Omental fat pad (tissue), 4 donors: Measurements from ENCODE around the gene ATP8B1. TPM values are rescaled to one million over a fixed set of nuclear protein-coding genes. Genes with fewer than 3 reads are reported as not detected.
"Not testable (repeated sequence)": the region's sequence is repeated elsewhere in the genome, so short reads cannot be mapped to it uniquely, and the experiment has no call there.

Source experiments
- ATAC-seq: fragments of 150-250 bp; one replicate; pipeline ENCODE4 v1.9.1; 2016; ENCODE audit warnings: mild to moderate bottlenecking, moderate library complexity; ENCODE audit not compliant: low FRiP score
- DNase-seq: peaks from one replicate; pipeline ENCODE4 v3.0.0-alpha.2; 2019; ENCODE audit warnings: low spot score
- total RNA-seq, 4 donors: library from RNA; depleted of rRNA; stranded (reverse); fragments of >200 nt; gene quantifications; one replicate each; pipeline ENCODE4 v1.1.0, GENCODE V29; 2016
- TF ChIP-seq, protein P1 (sequence below), 3 donors: fragments of 450-650 bp; IDR thresholded peaks; one replicate each; pipeline ENCODE4 v1.5.1; 2016 to 2017; ENCODE audit warnings: antibody characterized with exemption in 3 of 3, mild to moderate bottlenecking in 3 of 3, moderate library complexity in 2 of 3

ATP8B1 gene
- total RNA-seq, 4 donors from 2014 or later, result 6.3 to 21.8 (median 7.9) TPM

DNA sequence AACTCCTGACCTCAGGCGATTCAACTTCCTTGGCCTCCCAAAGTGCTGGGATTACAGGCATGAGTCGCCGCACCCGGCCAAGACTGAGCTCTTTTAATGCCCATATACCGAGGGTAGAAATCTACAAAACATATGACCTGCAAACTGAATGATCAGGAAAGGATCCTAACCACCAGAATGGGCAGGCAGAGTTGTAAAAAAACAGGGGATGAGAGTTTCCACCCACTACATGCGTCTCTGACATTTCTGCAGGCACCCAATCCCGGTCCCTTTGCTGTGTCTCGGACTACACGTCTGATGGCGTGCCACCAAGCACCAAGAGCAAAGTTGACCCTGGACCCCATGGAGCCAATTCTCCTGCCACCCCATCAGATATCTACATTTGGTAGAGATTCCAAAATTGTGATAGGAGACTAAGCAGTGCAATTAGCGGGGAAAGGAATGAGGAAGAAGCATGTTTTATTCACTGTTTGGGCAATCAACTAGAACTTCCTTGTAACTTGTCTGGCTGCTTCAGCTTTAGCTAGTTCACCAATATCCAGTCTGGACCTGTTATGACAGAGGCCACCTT lies 74.1 kb downstream of the ATP8B1 start:
- DNase-seq (no peak), ATAC-seq (no peak)
- TF ChIP-seq, protein P1, sequence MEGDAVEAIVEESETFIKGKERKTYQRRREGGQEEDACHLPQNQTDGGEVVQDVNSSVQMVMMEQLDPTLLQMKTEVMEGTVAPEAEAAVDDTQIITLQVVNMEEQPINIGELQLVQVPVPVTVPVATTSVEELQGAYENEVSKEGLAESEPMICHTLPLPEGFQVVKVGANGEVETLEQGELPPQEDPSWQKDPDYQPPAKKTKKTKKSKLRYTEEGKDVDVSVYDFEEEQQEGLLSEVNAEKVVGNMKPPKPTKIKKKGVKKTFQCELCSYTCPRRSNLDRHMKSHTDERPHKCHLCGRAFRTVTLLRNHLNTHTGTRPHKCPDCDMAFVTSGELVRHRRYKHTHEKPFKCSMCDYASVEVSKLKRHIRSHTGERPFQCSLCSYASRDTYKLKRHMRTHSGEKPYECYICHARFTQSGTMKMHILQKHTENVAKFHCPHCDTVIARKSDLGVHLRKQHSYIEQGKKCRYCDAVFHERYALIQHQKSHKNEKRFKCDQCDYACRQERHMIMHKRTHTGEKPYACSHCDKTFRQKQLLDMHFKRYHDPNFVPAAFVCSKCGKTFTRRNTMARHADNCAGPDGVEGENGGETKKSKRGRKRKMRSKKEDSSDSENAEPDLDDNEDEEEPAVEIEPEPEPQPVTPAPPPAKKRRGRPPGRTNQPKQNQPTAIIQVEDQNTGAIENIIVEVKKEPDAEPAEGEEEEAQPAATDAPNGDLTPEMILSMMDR (IDR thresholded peaks at IDR 0.05), result no peak

DNA sequence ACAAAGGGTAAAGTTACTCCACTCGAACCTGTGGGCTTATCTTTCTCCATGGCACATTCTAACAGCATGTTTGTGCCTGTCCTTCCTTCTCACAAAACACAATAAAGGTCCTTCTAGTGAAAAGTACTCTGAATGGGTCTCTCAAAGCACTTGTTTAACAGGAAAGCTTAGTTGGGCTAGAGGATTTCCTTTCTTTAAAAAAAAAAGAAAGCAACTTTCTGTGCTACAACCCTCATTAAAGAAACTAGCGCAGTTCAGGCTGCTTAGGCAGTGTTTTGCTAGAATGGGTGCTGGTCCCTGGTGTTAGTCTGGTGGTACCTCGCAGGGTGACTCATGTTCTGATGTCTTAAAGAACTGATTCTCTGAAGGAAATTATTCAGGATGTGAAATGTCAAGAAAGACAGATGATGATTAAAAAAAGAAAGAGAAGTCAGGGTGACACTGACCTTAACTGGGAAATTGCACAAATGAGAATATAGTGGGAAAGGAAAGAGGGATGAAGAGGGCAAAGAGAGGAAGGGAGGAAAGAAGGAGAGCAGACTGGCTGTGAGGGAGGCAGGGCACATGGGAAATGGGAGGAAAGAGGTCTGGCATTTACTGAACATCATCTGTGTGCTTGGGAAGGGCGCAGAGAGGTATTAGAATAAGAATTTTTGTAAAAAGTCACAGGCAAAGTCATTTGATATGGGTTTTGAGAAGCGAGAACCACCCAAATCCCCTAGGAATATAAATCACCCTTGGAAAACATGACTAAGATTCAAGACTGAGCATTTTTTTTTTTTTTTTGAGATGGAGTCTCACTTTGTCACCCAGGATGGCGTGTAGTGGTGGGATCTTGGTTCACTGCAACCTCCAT lies 74.9 kb downstream of the ATP8B1 start:
- DNase-seq, result no peak
- ATAC-seq, result no peak
- TF ChIP-seq, protein P1 (IDR thresholded peaks at IDR 0.05), result no peak

DNA sequence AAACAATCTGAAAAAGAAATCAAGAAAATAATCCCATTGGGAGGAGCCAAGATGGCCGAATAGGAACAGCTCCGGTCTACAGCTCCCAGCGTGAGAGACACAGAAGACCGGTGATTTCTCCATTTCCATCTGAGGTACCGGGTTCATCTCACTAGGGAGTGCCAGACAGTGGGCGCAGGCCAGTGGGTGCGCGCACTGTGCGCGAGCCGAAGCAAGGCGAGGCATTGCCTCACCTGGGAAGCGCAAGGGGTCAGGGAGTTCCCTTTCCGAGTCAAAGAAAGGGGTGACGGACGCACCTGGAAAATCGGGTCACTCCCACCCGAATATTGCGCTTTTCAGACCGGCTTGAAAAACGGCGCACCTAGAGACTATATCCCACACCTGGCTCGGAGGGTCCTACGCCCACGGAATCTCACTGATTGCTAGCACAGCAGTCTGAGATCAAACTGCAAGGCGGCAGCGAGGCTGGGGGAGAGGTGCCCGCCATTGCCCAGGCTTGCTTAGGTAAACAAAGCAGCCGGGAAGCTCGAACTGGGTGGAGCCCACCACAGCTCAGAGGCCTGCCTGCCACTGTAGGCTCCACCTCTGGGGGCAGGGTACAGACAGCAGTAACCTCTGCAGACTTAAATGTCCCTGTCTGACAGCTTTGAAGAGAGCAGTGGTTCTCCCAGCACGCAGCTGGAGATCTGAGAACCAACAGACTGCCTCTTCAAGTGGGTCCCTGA lies 83.7 kb downstream of the ATP8B1 start:
- DNase-seq, ATAC-seq: not testable (repeated sequence)

DNA sequence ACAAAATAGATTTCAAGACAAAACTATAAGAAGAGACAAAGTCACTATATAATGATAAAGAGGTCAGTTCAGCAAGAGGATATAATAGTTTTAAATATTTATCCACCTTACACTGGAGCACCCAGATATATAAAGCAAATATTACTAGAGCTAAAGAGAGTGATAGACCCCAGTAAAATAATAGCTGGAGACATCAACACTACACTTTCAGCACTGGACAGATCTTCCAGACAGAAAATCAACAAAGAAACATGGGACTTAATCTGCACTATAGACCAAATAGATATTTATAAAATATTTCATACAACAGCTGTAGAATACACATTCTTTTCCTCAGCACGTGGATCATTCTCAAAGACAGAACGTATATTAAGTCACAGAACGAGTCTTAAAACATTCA lies 86.6 kb downstream of the ATP8B1 start:
- ATAC-seq (no peak), DNase-seq (no peak)
- TF ChIP-seq, protein P1 (IDR thresholded peaks at IDR 0.05), result no peak

DNA sequence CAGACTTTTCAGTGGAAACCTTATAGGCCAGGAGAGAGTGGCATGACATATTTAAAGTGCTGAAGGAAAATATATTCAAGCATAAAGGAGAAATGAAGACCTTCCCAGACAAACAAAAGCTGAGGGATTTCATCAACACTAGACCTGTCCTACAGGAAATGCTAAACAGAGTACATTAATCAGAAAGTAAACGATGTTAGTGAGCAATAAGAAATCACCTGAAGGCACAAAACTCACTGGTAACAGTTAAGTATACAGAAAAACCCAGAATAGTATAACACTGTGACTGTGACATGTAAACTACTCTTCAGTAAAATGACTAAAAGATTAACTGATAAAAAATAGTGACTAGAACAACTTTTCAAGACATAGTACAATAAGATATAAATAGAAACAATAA lies 87.4 kb downstream of the ATP8B1 start:
- DNase-seq (no peak), ATAC-seq (no peak)
- TF ChIP-seq, protein P1 (IDR thresholded peaks at IDR 0.05), result no peak

DNA sequence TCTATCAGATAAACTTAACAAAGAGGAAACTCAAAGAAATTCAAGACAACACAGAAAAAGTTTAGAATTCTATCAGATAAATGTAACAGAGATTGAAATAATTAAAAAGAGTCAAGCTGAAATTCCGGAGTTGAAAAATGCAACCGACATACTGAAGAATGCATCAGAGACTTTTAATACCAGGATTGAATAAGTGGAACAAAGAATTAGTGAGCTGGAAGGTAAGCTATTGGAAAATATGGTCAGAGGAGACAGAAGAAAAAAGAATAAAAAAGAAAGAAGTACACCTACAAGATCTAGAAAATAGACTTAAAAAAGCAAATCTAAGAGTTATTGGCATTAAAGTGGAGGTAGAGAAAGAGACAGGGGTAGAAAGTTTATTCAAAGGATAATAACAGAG lies 88.0 kb downstream of the ATP8B1 start:
- TF ChIP-seq, protein P1 (IDR thresholded peaks at IDR 0.05), result no peak

DNA sequence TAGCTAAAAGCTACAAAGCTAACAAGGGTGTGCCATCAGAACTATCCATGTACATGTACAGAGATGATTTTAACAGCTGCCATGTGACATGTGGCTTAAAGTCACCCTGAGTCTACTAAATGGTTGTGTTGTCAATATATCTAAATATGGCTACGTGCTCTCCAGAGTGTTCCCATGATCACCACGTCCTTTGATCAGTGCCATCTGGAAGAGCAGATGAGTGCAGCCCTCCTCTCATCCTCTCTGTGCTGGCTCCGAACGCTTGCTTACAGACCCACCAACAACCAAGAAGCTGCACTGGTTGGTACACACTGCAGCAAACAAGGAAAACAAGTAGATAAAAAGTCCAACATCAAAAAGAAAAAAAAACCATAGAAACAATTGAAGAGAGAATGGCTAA lies 92.9 kb downstream of the ATP8B1 start:
- DNase-seq (no peak), ATAC-seq (no peak)
- TF ChIP-seq, protein P1 (IDR thresholded peaks at IDR 0.05), result no peak

More for the DNA sequence above, 88.0 kb downstream of the ATP8B1 start:
- DNase-seq (no peak), ATAC-seq (no peak)
